Fibroblast of lung (primary cell): ENCODE measurements around the gene TUBB1.

Source experiments
- EZH2 ChIP-seq: IDR thresholded peaks from 2 replicates; pipeline ENCODE4 v1.5.1; 2012; ENCODE audit warnings: low read length, control low read depth, mild to moderate bottlenecking; ENCODE audit errors: missing control alignments
- TF ChIP-seq, protein P1 (sequence below), 2 donors: IDR thresholded peaks in 1 of 2; conservative IDR thresholded peaks in 1 of 2; 1 replicate in 1 of 2; 2 replicates in 1 of 2; pipeline ENCODE4 v1.5.1; 2011 to 2012; ENCODE audit warnings: low read length in 2 of 2, control low read depth in 1 of 2, inconsistent platforms in 1 of 2, low read depth in 1 of 2, mild to moderate bottlenecking in 1 of 2

DNA sequence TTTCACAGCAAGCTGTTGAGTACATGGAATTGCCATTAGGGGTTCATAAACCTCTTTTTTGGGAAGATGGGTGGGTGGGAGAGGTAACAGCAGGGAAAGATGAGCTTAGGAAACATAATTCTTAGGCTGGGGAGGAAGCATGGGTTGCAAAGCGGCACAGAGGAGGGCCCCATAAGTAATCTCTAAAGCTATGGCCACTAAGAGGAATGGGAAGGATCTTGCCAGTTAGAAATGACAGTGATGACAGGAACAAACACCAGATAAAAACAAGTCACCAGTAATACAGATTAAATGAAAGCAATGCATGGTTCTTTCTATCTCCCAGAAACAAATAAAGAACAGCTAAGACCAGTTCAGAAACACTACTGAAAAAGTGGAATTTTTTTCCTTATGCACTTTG is 54.4 kb downstream of the TUBB1 start:
- TF ChIP-seq, protein P1, sequence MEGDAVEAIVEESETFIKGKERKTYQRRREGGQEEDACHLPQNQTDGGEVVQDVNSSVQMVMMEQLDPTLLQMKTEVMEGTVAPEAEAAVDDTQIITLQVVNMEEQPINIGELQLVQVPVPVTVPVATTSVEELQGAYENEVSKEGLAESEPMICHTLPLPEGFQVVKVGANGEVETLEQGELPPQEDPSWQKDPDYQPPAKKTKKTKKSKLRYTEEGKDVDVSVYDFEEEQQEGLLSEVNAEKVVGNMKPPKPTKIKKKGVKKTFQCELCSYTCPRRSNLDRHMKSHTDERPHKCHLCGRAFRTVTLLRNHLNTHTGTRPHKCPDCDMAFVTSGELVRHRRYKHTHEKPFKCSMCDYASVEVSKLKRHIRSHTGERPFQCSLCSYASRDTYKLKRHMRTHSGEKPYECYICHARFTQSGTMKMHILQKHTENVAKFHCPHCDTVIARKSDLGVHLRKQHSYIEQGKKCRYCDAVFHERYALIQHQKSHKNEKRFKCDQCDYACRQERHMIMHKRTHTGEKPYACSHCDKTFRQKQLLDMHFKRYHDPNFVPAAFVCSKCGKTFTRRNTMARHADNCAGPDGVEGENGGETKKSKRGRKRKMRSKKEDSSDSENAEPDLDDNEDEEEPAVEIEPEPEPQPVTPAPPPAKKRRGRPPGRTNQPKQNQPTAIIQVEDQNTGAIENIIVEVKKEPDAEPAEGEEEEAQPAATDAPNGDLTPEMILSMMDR (conservative IDR thresholded peaks at IDR 0.05 in 1 of 2, IDR thresholded peaks at IDR 0.05 in 1 of 2; ENCODE audit: low read depth in 1 of 2, low read length in 2 of 2): no peak
- TF ChIP-seq EZH2: no peak
